ENCODE results near the gene LINC01488.

LINC01488 gene

DNA sequence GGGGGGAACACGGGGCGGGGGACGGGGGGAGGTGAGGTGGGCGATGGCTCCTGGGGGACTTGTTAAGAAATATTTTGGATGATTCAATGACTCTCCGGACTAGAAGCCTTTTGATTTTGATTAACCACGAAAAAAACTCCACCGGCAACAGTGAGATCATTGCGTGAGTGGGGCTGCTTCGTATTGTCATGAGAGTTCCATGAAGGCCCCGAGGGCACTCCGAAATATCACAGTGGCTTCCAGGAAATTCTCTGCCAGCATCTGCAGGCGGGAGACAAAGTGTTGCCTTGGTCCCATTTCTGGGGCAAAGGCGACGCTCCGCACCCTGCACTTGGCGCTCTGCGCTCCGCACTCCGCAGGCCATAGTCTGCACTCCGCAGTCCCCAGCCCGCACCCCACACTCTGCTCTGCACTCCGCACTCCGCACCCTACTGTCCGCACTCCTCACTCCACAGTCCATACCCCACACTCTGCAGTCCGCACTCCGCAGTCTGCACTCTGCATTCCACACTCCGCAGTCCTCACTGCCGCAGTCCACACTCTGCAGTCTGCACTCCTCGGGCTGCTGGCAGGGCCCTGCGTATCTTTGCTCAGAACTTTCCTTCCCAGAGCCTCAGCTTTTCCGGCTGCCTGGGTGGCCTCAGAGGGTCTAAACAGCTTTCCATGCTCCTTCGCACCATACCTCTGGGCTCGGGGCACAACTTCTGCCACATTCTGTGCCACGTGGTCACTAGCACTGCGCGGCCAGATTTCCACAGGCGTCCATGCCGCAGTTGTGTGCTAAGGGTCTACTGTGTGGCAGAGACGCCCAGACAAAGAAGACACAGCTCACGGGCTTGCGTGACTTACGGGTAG is 61.1 kb downstream of the LINC01488 start:
- no peak for TF ChIP-seq ZFX (IDR thresholded peaks at IDR 0.05)
- TF ChIP-seq, protein P1, sequence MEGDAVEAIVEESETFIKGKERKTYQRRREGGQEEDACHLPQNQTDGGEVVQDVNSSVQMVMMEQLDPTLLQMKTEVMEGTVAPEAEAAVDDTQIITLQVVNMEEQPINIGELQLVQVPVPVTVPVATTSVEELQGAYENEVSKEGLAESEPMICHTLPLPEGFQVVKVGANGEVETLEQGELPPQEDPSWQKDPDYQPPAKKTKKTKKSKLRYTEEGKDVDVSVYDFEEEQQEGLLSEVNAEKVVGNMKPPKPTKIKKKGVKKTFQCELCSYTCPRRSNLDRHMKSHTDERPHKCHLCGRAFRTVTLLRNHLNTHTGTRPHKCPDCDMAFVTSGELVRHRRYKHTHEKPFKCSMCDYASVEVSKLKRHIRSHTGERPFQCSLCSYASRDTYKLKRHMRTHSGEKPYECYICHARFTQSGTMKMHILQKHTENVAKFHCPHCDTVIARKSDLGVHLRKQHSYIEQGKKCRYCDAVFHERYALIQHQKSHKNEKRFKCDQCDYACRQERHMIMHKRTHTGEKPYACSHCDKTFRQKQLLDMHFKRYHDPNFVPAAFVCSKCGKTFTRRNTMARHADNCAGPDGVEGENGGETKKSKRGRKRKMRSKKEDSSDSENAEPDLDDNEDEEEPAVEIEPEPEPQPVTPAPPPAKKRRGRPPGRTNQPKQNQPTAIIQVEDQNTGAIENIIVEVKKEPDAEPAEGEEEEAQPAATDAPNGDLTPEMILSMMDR (conservative IDR thresholded peaks at IDR 0.05), result no peak
- no peak overlapping the region for H3K27ac ChIP-seq
